ENCODE data around the gene NPAS3.

DNA sequence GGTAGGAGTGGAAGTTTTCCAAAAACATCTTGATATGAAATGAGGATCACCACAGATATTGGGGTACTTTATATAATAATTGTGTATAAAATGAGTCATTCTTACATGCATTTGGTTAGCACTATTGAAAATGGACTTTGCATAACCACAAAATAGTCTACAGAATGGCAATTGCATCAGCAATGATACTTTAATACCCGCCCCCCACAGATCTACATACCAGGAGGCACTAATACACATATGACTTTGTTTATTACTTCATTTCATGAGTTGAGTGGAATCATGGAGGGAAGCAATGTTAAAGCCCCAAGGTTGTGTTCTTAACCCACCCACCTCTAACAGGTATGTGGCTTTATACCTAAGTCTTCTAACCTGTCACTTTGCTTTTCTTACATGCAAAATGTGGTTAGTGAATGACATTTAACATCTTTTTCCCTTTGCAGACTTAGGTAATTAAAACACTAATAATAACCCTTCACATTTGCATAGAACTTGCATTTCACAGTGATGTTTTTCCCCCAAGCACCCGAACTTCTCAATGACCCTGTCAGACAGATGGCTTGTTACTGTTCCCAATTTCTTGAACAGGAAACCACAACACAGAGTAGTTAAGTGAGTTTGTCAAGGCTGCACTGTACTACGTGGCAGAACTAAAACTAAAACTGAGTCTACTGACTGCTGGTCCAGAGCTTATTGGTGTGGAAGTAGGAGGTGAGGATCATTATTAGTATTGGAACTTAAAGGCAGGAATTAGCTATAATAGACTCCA, 101.9 kb downstream of the NPAS3 start:
- TF ChIP-seq, protein P1, sequence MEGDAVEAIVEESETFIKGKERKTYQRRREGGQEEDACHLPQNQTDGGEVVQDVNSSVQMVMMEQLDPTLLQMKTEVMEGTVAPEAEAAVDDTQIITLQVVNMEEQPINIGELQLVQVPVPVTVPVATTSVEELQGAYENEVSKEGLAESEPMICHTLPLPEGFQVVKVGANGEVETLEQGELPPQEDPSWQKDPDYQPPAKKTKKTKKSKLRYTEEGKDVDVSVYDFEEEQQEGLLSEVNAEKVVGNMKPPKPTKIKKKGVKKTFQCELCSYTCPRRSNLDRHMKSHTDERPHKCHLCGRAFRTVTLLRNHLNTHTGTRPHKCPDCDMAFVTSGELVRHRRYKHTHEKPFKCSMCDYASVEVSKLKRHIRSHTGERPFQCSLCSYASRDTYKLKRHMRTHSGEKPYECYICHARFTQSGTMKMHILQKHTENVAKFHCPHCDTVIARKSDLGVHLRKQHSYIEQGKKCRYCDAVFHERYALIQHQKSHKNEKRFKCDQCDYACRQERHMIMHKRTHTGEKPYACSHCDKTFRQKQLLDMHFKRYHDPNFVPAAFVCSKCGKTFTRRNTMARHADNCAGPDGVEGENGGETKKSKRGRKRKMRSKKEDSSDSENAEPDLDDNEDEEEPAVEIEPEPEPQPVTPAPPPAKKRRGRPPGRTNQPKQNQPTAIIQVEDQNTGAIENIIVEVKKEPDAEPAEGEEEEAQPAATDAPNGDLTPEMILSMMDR (IDR thresholded peaks at IDR 0.05; ENCODE audit: borderline replicate concordance, extremely low read depth, low read length, poor library complexity, severe bottlenecking) = no peak
- no peak for TF ChIP-seq EZH2 (IDR thresholded peaks at IDR 0.05; ENCODE audit: borderline replicate concordance, low read depth, low read length, severe bottlenecking)

Measured in DND-41 (cell line).